GM19395 (cell line): Measurements from ENCODE around the gene CLCN2.

Experiments used
- ATAC-seq: cut with Tn5 transposase; IDR thresholded peaks from one replicate; pipeline ENCODE4 v1.9.1; 2021; ENCODE audit warnings: mild to moderate bottlenecking, moderate library complexity; ENCODE audit not compliant: unreplicated experiment

Gene CLCN2

DNA sequence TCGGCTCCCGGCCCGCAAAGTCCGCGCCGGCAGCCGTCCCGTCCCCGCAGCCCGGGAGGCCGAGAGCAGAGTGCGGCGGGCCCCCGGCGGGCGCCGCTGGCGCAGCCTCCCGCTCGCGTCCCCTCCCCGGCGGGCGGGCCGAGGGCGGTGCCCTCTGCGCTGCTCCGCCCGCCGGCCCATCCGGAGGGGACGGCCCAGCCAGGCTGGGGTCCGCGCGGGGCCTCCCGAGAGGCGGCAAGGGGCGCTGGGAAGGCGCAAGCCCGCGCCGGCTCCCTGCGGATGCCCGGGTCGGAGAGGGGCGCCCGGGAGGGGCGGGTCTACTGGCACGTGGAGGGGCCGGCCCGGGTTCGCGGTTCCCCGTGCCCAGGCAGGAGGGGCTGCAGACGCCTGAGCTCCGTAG lies at the start of gene CLCN2, which contains the start of gene POLR2H:
CLCN2 (minus strand) TSS at position 74 of the 400 bp plus-strand sequence. CDS start 126 bp downstream, outside the sequence.
POLR2H (plus strand) TSS at position 179 of the 400 bp plus-strand sequence. CDS start 1,783 bp downstream, outside the sequence.
- peak; percentile 21 for ATAC-seq

DNA sequence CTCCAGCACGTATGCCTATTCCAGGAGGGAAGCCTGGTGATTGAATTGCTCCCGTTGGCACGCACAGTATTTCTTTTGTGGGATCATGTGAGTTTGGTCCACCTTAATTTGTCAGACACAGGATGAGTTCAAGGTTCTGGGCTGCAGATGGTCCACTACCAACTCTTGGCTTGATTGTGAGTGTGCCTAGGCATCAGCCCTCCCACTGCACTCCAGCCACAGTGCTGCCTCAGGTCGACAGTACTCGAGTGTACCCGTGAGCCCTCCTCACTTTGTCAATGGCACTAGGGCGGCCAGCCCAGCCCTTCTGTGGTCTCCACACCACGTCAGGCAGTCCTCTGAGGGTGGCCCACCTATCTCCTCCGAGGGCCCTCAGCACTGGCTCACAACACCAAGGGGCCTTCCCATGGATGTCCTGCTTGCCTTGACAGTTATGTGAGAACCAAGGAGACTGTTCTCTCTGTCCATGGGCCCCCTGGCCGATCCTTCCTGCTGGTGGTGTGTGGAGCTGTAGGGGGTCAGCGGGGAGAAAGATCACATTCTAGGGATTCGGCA lies 48.6 kb upstream of the CLCN2 start:
- no peak for ATAC-seq

DNA sequence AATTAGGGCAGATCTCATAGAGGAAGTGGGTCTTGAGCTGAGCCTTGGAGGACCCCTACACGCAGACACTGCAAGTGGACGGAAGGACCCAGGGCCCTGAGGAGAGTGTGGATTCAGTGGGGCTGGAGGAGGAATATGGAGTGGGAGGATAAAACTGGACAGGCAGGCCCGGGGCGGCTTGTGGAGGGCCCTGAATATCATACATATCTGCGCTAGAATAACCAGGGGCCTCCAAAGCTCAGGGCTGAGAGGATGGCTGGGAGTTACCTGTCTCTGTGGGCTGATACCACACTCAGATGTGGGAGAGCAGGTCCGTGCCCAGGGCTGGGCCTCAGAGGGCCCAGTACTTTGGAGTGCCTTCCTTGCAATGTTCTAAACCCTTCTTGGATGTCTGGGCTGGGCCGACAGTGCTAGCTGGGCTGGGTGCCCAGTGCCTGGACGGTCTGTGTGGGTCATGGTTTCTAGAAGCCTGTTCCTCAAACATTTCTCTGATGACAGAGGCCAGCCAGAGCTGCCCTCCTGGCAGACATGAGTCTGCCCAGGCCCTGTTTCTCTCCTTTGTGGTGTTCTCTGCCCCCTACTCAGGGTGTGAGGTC lies 48.0 kb upstream of the CLCN2 start:
- no peak for ATAC-seq

DNA sequence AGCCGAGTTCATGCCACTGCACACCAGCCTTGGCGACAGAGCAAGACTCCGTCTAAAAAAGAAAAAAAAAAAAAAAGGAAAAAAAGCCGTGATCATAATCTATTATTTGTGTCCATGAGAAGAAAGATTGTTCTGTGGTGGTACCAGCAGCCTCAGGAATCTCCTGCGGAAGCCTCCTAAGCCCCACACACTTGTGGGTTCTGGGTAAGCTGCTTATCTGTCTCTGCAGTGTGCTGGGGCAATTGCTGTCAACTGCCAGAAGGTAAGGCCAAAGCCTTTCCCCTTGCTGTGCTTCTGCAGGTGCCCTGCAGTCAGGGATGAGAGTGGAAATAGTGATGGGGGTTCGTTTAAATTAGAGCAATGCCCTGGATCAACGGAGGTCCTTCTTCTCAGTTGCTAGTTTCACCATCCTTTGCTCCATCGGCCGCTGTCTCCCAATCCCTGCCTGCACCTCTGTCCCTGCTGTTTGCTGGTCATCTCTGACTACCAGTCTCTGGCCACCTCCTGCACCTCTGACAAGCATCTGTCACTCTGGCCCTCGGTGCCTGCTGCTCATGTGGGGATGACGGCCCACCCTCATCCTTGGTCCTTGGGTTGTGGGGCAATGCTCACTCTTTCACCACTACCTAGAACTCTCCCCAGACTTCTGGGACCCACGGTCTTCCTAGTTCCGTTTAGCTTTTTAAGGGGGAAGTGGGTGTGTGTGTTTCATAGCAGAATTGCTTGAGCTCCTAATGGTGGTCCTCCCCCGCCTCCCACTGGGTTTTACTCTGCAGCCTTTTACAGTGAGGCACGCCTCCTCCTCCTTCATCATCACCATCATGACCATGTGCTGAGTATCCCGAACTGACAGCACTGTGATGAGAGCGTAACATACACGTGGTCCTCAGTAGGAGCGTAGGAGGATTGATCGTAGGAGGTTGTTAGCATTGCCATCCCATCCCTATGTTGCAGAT lies 43.9 kb upstream of the CLCN2 start:
- no peak for ATAC-seq

DNA sequence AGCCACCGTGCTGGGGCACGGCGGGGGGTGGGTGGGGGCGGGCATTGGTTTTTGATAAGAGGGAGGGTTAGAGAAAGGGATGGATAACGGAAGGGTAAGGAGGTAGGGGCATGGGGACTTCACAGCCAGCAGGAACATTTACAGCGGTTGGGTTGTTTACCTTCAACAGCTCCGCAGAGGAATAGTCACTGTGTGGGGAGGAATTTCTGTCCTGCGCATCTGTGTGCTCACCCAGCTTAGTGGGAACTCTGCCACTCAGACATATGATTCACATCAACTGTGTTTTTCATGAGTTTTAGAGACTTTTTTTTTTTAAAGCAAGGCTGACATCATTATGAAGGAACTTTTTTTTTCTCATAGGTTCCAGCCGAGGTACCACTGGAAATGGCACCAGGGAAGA lies 38.0 kb upstream of the CLCN2 start:
- ATAC-seq: no peak

DNA sequence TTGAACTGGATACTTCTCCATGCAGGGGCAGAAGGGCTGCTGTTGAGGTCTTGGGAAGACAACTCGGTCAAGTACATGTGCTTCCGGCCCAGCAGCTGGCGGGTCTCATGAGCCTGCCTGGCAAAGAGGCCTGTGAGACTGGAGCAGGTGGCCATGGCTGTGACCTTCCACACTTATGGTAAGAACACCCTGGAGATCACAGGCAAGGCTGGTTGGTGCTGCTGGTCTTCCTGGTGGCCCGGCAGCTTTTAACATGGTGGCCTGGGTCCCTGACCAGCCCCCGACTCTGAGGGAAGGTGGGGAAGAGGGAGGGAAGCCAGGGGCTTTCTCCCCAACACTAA lies 33.9 kb upstream of the CLCN2 start:
- ATAC-seq: no peak

DNA sequence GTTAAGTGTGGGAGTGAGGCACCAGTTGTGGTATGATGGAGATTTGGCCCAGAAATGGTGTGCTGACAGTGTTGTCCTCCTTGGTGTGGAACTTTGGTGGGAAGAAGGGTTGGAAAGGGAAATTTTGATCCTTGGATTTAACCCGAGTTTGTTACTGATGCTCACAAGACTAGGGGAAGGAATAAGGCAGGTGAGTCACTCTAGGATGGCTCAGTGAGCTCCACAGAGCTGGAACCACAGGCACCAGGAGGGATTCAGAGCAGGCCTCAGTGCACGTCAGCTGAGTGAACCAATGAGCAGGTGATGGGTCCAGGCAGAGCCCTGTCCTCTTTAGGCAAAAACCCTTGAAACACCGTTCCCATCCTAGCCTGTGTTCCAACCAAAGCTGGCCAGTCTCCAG lies 29.9 kb upstream of the CLCN2 start:
- no peak for ATAC-seq

DNA sequence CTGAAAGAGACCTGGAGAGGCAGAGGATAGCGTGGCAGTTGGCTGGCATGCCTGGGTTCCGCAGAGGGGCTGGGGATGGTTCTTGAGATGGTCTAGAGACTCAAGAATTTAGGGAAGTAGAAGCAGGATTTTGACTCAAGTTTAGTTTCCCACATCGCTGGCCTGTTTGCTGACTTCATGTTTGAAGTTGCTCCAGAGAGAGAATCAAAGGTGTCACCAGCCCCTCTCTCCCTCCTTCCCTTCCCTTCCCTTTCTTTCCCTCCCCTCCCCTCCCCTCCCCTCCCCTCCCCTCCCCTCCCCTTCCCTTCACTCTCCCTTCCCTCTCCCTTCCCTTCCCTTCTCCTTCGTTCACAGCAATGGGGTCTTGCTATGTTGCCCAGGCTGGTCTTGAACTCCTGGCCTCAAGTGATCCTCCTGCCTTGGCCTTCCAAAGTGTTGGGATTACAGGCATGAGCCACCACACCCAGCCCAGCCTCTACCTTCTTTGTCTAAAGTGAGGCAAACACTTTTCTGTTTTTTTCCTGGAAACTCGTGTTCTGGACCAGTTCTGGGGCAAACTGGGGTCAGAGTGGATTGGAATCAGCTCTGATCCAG lies 28.6 kb upstream of the CLCN2 start:
- no peak for ATAC-seq

DNA sequence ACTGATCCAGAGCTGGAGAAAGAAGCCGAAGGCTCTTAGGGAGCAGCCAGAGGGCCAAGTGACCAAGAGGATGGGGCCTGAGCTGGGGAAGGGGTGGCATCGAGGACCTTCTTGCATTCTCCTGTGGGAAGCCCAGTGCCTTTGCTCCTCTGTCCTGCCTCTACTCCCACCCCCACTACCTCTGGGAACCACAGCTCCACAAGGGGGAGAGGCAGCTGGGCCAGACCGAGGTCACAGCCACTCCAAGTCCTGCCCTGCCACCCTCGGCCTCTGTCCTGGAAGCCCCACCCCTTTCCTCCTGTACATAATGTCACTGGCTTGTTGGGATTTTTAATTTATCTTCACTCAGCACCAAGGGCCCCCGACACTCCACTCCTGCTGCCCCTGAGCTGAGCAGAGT lies 28.0 kb upstream of the CLCN2 start:
- ATAC-seq: no peak

DNA sequence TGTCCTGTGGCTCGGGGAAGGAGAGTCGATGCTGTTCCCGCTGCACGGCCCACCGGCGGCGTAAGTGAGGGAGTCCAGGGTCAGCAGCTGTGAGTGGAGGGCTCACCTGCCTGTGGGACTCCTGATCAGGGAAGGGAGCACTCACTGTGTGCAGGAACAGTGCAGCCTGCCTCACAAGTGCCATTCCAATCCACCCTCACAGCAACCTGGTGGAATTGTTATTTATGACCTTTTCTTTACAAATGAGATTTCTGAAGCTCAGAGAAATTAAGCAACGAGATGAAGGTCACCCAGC lies 27.5 kb upstream of the CLCN2 start:
- ATAC-seq: no peak

DNA sequence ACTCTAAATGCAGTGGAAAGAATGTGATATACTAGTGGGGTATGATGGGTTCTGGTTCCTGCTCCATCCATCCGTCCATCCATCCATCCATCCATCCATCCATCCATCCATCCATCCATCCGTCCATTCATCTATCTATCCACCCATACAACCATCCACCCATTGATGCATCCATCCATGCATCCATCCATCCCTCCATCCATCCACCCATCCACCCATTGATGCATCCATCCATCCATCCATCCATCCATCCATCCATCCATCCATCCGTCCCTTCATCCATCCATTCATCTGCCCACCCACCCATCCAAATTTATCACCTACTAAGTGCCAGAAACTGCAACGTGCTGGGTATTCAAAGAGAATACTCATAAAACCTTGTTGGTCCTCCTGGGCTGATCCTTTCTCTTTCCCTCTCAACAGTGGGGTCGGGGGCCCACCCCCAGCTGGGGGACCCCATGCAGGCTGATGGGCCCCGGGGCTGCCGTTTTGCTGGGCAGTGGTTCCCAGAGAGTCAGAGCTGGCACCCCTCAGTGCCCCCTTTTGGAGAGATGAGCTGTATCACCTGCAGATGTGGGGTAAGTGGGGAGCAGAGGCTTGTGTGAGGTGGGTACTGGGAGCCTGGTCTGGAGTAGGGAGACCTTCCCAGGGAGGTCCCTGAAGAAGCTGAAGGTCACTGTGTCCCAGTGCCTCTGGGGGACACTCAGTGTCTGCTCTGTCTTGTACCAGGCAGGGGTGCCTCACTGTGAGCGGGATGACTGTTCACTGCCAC lies 26.9 kb upstream of the CLCN2 start:
- ATAC-seq: no peak

DNA sequence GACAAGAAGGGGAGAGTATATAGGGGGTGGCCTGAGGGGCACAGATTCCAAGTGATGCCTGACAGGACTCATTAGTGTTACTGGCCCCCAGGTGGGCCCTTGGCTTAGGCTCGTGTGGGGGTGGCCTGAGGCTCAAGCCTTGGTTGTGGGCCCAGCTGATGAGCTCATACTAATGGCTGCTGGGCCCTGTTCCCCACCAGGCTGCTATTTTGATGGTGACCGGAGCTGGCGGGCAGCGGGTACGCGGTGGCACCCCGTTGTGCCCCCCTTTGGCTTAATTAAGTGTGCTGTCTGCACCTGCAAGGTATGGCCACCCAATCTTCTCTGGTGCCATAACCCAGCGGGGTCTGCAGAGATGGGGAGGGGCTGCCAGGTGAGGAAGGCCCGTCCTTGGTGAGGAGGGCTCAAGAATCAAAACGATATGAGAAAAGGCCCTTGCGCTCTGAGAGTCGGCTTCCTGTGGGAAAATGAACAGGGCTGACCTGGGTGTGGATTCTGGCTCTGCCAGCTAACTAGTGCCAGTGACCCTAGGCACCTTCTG lies 25.8 kb upstream of the CLCN2 start:
- no peak for ATAC-seq

DNA sequence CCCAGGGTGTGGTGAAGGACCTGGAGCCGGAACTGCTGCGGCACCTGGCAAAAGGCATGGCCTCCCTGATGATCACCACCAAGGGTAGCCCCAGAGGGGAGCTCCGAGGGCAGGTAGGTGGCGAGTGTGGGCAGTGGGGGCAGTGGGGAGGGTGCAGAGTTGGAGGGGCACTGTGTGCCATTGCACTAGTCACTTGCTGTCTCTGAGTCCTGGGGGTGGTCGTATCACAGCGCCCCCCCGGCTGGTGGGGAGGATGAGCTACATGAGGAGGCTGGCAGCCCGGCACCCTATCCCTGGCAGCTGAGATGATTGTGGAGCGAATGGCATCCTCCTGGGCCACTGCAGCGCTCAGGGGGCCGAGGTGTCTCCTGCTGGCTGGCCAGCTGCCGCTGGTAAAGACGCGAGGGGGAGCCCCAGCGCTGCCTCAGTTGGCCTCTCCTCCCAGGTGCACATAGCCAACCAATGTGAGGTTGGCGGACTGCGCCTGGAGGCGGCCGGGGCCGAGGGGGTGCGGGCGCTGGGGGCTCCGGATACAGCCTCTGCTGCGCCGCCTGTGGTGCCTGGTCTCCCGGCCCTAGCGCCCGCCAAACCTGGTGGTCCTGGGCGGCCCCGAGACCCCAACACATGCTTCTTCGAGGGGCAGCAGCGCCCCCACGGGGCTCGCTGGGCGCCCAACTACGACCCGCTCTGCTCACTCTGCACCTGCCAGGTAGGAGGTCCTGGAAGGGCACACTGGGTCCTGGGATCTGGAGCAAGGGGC lies 24.8 kb upstream of the CLCN2 start:
- no peak for ATAC-seq

DNA sequence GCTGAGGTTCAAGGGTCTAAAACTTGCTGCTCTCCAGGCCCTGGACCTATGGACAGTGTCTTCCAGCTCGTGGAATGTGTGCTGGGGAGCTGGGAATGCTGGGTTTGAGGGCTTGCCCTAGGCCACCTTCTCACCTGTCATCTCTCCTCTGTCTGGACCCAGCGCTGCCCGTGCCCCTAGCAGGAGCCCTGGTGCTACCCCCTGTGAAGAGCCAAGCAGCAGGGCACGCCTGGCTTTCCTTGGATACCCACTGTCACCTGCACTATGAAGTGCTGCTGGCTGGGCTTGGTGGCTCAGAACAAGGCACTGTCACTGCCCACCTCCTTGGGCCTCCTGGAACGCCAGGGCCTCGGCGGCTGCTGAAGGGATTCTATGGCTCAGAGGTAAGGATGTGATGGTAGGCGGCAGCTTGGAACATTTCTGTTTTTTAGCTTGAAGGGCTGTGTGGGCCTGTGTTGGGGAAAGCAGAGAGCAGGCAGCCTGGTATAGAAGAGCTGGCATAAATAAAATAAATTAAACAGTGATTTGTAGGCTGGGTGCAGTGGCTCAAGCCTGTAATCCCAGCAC lies 23.5 kb upstream of the CLCN2 start:
- no peak for ATAC-seq

DNA sequence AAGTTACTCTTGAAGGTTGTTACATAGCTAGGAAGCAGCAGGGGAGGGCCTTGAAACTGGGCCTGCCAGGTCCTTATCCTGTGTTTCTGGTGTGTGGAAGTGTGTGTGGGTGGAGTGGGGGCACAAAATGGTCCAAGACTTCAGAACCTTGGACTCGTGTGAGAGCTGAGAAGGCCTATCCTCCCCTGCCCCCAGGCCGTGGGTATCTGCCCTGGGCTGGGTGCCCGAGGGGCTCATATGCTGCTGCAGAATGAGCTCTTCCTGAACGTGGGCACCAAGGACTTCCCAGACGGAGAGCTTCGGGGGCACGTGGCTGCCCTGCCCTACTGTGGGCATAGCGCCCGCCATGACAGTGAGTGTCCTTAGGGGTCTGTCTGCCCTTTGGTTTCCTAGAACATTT lies 22.9 kb upstream of the CLCN2 start:
- no peak for ATAC-seq

DNA sequence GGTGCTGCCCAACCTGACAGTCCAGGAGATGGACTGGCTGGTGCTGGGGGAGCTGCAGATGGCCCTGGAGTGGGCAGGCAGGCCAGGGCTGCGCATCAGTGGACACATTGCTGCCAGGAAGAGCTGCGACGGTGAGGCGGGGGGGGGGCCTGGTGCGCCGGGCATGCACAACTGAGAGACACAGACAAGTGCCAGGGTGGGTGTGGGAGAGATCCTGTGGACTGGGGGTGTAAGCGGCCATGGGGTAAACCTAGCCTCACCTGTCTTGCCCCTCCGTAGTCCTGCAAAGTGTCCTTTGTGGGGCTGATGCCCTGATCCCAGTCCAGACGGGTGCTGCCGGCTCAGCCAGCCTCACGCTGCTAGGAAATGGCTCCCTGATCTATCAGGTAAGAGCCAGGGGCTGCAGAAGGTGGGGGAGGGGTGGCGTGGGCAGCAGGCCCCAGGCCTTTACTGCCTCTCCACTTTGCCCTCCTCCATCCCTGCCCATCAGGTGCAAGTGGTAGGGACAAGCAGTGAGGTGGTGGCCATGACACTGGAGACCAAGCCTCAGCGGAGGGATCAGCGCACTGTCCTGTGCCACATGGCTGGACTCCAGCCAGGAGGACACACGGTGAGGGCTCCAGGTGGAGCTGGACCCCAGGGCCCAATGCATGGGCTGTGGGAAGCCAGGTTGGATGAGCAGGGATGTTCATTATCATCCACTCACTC lies 21.8 kb upstream of the CLCN2 start:
- ATAC-seq: no peak

DNA sequence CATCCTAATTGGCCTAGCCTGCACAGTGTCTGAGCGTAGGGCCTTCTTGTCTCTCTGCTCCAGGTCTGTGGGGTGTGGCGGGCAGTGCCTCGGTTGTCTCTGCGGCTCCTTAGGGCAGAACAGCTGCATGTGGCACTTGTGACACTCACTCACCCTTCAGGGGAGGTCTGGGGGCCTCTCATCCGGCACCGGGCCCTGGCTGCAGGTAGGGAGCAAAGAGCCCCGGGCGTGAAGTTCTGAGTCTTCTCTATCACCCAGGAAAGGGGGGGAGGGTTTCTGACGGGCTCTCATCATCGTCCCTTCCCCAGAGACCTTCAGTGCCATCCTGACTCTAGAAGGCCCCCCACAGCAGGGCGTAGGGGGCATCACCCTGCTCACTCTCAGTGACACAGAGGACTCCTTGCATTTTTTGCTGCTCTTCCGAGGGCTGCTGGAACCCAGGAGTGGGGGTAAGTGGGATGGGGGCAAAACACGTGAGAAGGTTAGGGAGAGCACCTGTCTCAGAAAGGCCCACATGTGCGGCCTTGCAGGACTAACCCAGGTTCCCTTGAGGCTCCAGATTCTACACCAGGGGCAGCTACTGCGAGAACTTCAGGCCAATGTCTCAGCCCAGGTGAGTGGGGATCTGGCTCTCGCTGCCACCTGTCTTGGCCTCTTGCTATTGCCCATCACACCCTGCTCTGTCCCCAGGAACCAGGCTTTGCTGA lies 21.1 kb upstream of the CLCN2 start:
- ATAC-seq: no peak
